IMR-90 (cell line): ENCODE results near the gene DPP10. TPM values are rescaled to one million over a fixed set of nuclear protein-coding genes. Genes with fewer than 3 reads are reported as not detected.

Experiments
- ATAC-seq: fragments of 200-7000 bp; cut with Tn5 transposase; 2 replicates; pipeline ENCODE4 v1.9.1; 2020; ENCODE audit warnings: low read depth, mild to moderate bottlenecking, moderate library complexity
- BruUV-seq: library from RNA; stranded (reverse); fragments of 400-500 nt; replicated peaks from 2 replicates; lab custom pipeline; 2021; lab: Mats Ljungman, UMichigan
- CTCF ChIA-PET: fragments of 300-600 bp; formaldehyde crosslinking; extraction: SDS; loops from one replicate; lab custom pipeline; 2021; ENCODE audit warnings: antibody characterized with exemption; lab: Yijun Ruan, JAX
- POLR2A ChIA-PET: fragments of 300-600 bp; sonication (Branson Sonifier 250); formaldehyde crosslinking; loops from one replicate; lab custom pipeline; 2022; ENCODE audit warnings: antibody characterized with exemption; ENCODE audit not compliant: unreplicated experiment; lab: Charles Lee
- DNase-seq: peaks from one replicate; pipeline ENCODE4 v3.0.0; 2013
- H2AFZ ChIP-seq: replicated peaks from 2 replicates; pipeline ENCODE3; 2013; ENCODE audit warnings: low read length, mild to moderate bottlenecking; ENCODE audit not compliant: poor library complexity
- H2AK5ac ChIP-seq: 2 replicates; pipeline ENCODE4 v1.6.1; 2013; ENCODE audit warnings: low read depth, low read length, inconsistent platforms
- H2AK9ac ChIP-seq: replicated peaks from 2 replicates; pipeline ENCODE3; 2013; ENCODE audit warnings: mild to moderate bottlenecking, low read depth, low read length, moderate library complexity; ENCODE audit not compliant: poor library complexity
- H2BK120ac ChIP-seq: 2 replicates; pipeline ENCODE4 v1.6.1; 2013; ENCODE audit warnings: low read depth, low read length, inconsistent platforms
- H2BK15ac ChIP-seq: 3 replicates; pipeline ENCODE4 v1.6.1; 2013; ENCODE audit warnings: low read depth, low read length, inconsistent platforms
- H2BK20ac ChIP-seq: 2 replicates; pipeline ENCODE4 v1.6.1; 2013; ENCODE audit warnings: low read depth, mild to moderate bottlenecking, inconsistent platforms, low read length, moderate library complexity
- H2BK5ac ChIP-seq: 2 replicates; pipeline ENCODE4 v1.6.1; 2013; ENCODE audit warnings: mild to moderate bottlenecking, low read depth, low read length, inconsistent platforms; ENCODE audit not compliant: poor library complexity, severe bottlenecking
- H3K14ac ChIP-seq: replicated peaks from 2 replicates; pipeline ENCODE4 v1.6.1; 2013; ENCODE audit warnings: low read depth, low read length, inconsistent platforms
- H3K18ac ChIP-seq: 2 replicates; pipeline ENCODE4 v1.6.1; 2013; ENCODE audit warnings: low read depth, low read length, control low read depth
- H3K23ac ChIP-seq: 2 replicates; pipeline ENCODE4 v1.6.1; 2013; ENCODE audit warnings: low read depth, low read length, inconsistent platforms
- H3K27ac ChIP-seq: 2 replicates; pipeline ENCODE4 v1.5.1; 2013; ENCODE audit warnings: mild to moderate bottlenecking, control low read depth, low read length; ENCODE audit not compliant: insufficient read depth
- H3K27me3 ChIP-seq: 2 replicates; pipeline ENCODE4 v1.6.1; 2013; ENCODE audit warnings: low read length; ENCODE audit not compliant: control insufficient read depth, insufficient read depth
- H3K36me3 ChIP-seq: 2 replicates; pipeline ENCODE4 v1.6.1; 2013; ENCODE audit warnings: low read length, mixed read lengths; ENCODE audit not compliant: control insufficient read depth, insufficient read depth
- H3K4ac ChIP-seq: 2 replicates; pipeline ENCODE4 v1.6.1; 2013; ENCODE audit warnings: low read depth, low read length, inconsistent platforms
- H3K4me1 ChIP-seq: 2 replicates; pipeline ENCODE4 v1.6.1; 2013; ENCODE audit warnings: low read length, mixed read lengths; ENCODE audit not compliant: control insufficient read depth, insufficient read depth
- H3K4me2 ChIP-seq: 2 replicates; pipeline ENCODE4 v1.6.1; 2013; ENCODE audit warnings: low read depth, mild to moderate bottlenecking, control low read depth, low read length, moderate library complexity
- H3K4me3 ChIP-seq: 2 replicates; pipeline ENCODE4 v1.5.1; 2013; ENCODE audit warnings: low read depth, mild to moderate bottlenecking, control low read depth, low read length, moderate library complexity; ENCODE audit not compliant: insufficient read depth
- H3K56ac ChIP-seq: 2 replicates; pipeline ENCODE4 v1.6.1; 2013; ENCODE audit warnings: low read length, inconsistent platforms; ENCODE audit not compliant: insufficient read depth; ENCODE audit errors: extremely low read depth
- H3K79me1 ChIP-seq, 2 experiments: 2 replicates each; pipeline ENCODE4 v1.6.1; 2013; ENCODE audit warnings: low read length in 2 of 2, inconsistent platforms in 1 of 2, low read depth in 1 of 2
- H3K9ac ChIP-seq: 2 replicates; pipeline ENCODE4 v1.6.1; 2013; ENCODE audit warnings: low read depth, low read length, control low read depth
- H3K9me1 ChIP-seq: 2 replicates; pipeline ENCODE4 v1.6.1; 2013; ENCODE audit warnings: low read length, inconsistent platforms; ENCODE audit not compliant: insufficient read depth
- H3K9me3 ChIP-seq: 2 replicates; pipeline ENCODE4 v1.6.1; 2013; ENCODE audit warnings: low read length; ENCODE audit not compliant: control insufficient read depth, insufficient read depth
- H4K20me1 ChIP-seq: 2 replicates; pipeline ENCODE4 v1.6.1; 2013; ENCODE audit warnings: low read length, inconsistent platforms; ENCODE audit not compliant: insufficient read depth
- H4K5ac ChIP-seq: 2 replicates; pipeline ENCODE4 v1.6.1; 2013; ENCODE audit warnings: mild to moderate bottlenecking, low read depth, low read length, control low read depth
- H4K8ac ChIP-seq, 2 experiments: 2 replicates each; pipeline ENCODE4 v1.6.1; 2013; ENCODE audit warnings: low read depth in 2 of 2, low read length in 2 of 2, control low read depth in 1 of 2, inconsistent platforms in 1 of 2
- H4K91ac ChIP-seq: 2 replicates; pipeline ENCODE4 v1.6.1; 2013; ENCODE audit warnings: low read depth, low read length, inconsistent platforms; ENCODE audit not compliant: insufficient read depth
- CEBPB ChIP-seq: IDR thresholded peaks from 2 replicates; pipeline ENCODE4 v1.6.1; 2012; ENCODE audit warnings: low read depth, low read length, improper control_type of control experiment
- CHD1 ChIP-seq: IDR thresholded peaks from 2 replicates; pipeline ENCODE4 v1.6.1; 2012; ENCODE audit warnings: low read depth, low read length, improper control_type of control experiment
- FOS ChIP-seq: fragments of 150-350 bp; IDR thresholded peaks from 2 replicates; pipeline ENCODE4 v1.6.1; 2016; ENCODE audit warnings: low read depth, low read length
- MXI1 ChIP-seq: IDR thresholded peaks from 2 replicates; pipeline ENCODE4 v1.6.1; 2012; ENCODE audit warnings: low read depth, mild to moderate bottlenecking, low read length, moderate library complexity, borderline replicate concordance
- NFE2L2 ChIP-seq: fragments of 150-350 bp; IDR thresholded peaks from 2 replicates; pipeline ENCODE4 v1.6.1; 2016; ENCODE audit warnings: low read depth, mild to moderate bottlenecking, low read length
- POLR2A ChIP-seq: IDR thresholded peaks from 2 replicates; pipeline ENCODE4 v1.6.1; 2012; ENCODE audit warnings: mild to moderate bottlenecking, low read depth, low read length
- RAD21 ChIP-seq: IDR thresholded peaks from 2 replicates; pipeline ENCODE4 v1.6.1; 2012; ENCODE audit warnings: low read length, improper control_type of control experiment
- RCOR1 ChIP-seq: IDR thresholded peaks from 2 replicates; pipeline ENCODE4 v1.6.1; 2012; ENCODE audit warnings: mild to moderate bottlenecking, low read length, improper control_type of control experiment; ENCODE audit not compliant: insufficient replicate concordance
- RFX5 ChIP-seq: IDR thresholded peaks from 2 replicates; pipeline ENCODE4 v1.8.0; 2012; ENCODE audit warnings: low read depth, mild to moderate bottlenecking, low read length, moderate library complexity
- SMC3 ChIP-seq: fragments of 150-350 bp; IDR thresholded peaks from 2 replicates; pipeline ENCODE4 v1.6.1; 2016; ENCODE audit warnings: low read depth, mild to moderate bottlenecking, antibody characterized with exemption, low read length, moderate library complexity
- WGBS, 2 experiments: methylation state at CpG; one replicate each; pipeline versions ENCODE4 v1.1.5 to v1.1.7; 2013; ENCODE audit warnings: missing lambda C conversion rate in 2 of 2; ENCODE audit not compliant: insufficient read length in 1 of 2; ENCODE audit errors: extremely low coverage in 2 of 2; 5-methylcytosine and 5-hydroxymethylcytosine counted together
- dilution Hi-C: fragments of 300-500 bp; cut with HindIII; formaldehyde crosslinking; loops from one replicate; pipeline ENCODE4 v1.14.3; 2018; ENCODE audit warnings: low sequenced_read_pairs; ENCODE audit not compliant: unreplicated experiment
- in situ Hi-C: fragments of 300-500 bp; cut with MboI; formaldehyde crosslinking; loops from 3 replicates; pipeline ENCODE4 v1.14.3; 2019; ENCODE audit warnings: low sequenced_read_pairs, inconsistent platforms, mixed read lengths
- intact Hi-C: fragments of 100-400 bp; cut with micrococcal nuclease; formaldehyde crosslinking; loops from 2 replicates; pipeline ENCODE4 v1.10.0; 2022
- polyA plus RNA-seq, 3 experiments: library from polyadenylated mRNA; depleted of rRNA; stranded (reverse); fragments of >200 nt; gene quantifications; 2 replicates each; pipeline ENCODE4 v1.2.3, GENCODE V29; 2012; ENCODE audit warnings: low replicate concordance in 1 of 3
- total RNA-seq: library from RNA; depleted of rRNA; stranded (reverse); fragments of >200 nt; gene quantifications from 2 replicates; pipeline ENCODE4 v1.2.3, GENCODE V29; 2012
- TF ChIP-seq, protein P1 (sequence below): conservative IDR thresholded peaks from 2 replicates; pipeline ENCODE4 v1.5.1; 2012; ENCODE audit warnings: mild to moderate bottlenecking, low read depth, low read length, improper control_type of control experiment
- TF ChIP-seq, protein P2 (sequence below): fragments of 150-350 bp; IDR thresholded peaks from 2 replicates; pipeline ENCODE4 v1.6.1; 2017; ENCODE audit warnings: mild to moderate bottlenecking, antibody characterized with exemption, low read length, low read depth

Gene DPP10
- total and polyA plus RNA-seq, 2 of the 4 experiments (the other 2 are of a cell fraction), result not detected

DNA sequence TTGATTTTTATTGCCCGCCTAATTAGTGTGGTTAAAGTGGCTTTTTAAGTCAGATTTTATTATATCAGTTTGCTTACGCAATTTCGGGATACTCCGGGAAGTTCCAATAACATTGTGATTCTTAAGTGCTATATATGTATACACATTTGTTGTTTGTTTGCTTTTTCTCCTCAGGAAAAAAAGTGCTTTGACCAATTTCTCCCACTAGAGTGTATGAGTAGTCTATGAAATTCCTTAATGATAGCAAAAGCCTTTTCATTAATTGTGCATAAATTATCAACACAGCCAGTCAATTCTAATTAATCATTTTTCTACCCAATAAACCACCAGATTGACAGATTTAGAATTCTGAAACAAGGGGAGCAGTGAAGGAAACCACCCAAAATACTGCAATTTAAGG, 172.2 kb downstream of the DPP10 start:
- Histone ChIP-seq H3K27me3 (no peaks in the 10 kb centered on the region), H2AFZ (no peak overlapping the region), H3K18ac (no peak overlapping the region), H3K4me3 (no peak overlapping the region), H3K56ac (no peak overlapping the region), H3K27ac (no peak overlapping the region), H3K36me3 (no peaks in the 10 kb centered on the region), H3K4me1 (no peaks in the 10 kb centered on the region), H2BK120ac (no peak overlapping the region), H3K9me3 (no peaks in the 10 kb centered on the region), H3K9ac (no peak overlapping the region), H2AK9ac (no peak overlapping the region), H3K9me1 (no peaks in the 10 kb centered on the region), H4K20me1 (no peaks in the 10 kb centered on the region), H2BK5ac (no peak overlapping the region), H4K91ac (no peak overlapping the region), H4K5ac (no peak overlapping the region), H2BK15ac (no peak overlapping the region), H4K8ac (no peak overlapping the region), H3K4me2 (no peak overlapping the region), H2BK20ac (no peak overlapping the region), H2AK5ac (no peak overlapping the region), H3K23ac (no peak overlapping the region), H3K4ac (no peak overlapping the region), H3K79me1 (no peaks in the 10 kb centered on the region), H3K14ac (no peak overlapping the region)
- dilution Hi-C loops (no loop called here), in situ Hi-C loops (no loop called here), intact Hi-C loops (no loop called here)
- ChIA-PET POLR2A (no interaction called here), CTCF (no interaction called here)
- WGBS, 2 experiments, result no CpG with 5 or more reads among the region's 4 CpGs
- no TSS peak for BruUV-seq
- no peak for ATAC-seq
- TF ChIP-seq MXI1 (no peak), NFE2L2 (no peak), RCOR1 (no peak), FOS (no peak), RAD21 (no peak), CHD1 (no peak), CEBPB (no peak), POLR2A (no peak), RFX5 (no peak), SMC3 (no peak)
- TF ChIP-seq, protein P1, sequence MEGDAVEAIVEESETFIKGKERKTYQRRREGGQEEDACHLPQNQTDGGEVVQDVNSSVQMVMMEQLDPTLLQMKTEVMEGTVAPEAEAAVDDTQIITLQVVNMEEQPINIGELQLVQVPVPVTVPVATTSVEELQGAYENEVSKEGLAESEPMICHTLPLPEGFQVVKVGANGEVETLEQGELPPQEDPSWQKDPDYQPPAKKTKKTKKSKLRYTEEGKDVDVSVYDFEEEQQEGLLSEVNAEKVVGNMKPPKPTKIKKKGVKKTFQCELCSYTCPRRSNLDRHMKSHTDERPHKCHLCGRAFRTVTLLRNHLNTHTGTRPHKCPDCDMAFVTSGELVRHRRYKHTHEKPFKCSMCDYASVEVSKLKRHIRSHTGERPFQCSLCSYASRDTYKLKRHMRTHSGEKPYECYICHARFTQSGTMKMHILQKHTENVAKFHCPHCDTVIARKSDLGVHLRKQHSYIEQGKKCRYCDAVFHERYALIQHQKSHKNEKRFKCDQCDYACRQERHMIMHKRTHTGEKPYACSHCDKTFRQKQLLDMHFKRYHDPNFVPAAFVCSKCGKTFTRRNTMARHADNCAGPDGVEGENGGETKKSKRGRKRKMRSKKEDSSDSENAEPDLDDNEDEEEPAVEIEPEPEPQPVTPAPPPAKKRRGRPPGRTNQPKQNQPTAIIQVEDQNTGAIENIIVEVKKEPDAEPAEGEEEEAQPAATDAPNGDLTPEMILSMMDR, result no peak
- TF ChIP-seq, protein P2, sequence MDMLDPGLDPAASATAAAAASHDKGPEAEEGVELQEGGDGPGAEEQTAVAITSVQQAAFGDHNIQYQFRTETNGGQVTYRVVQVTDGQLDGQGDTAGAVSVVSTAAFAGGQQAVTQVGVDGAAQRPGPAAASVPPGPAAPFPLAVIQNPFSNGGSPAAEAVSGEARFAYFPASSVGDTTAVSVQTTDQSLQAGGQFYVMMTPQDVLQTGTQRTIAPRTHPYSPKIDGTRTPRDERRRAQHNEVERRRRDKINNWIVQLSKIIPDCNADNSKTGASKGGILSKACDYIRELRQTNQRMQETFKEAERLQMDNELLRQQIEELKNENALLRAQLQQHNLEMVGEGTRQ, result no peak
- no peak for DNase-seq
